ENCODE data around the gene SPHK1.

- TF ChIP-seq POLR2AphosphoS5 (IDR thresholded peaks at IDR 0.05; ENCODE audit: low read depth, low read length) (no peak), TAF1 (IDR thresholded peaks at IDR 0.05; ENCODE audit: borderline replicate concordance, low read depth, low read length) (no peak), POLR2A (IDR thresholded peaks at IDR 0.05; ENCODE audit: low read depth, low read length) (no peak)
Measured at GRCh38 chr17:76416457-76416856, 32.0 kb downstream of the SPHK1 start.
